NCI-H1105 treated with DMSO at 0.1 percent for 48 hours (cell line): ENCODE data around the gene FUCA2.
A peak's percentile ranks its signal among the peaks of the same experiment; 100 is the strongest.
"Not testable (repeated sequence)": the region's sequence is repeated elsewhere in the genome, so short reads cannot be mapped to it uniquely, and the experiment has no call there.

Experiments
- DNase-seq: peaks from one replicate; lab custom pipeline; 2025; lab: John Stamatoyannopoulos, UW

Gene FUCA2

GRCh38 chr6:143498428-143498827 lies 13.1 kb downstream of the FUCA2 start:
- DNase-seq: no peak

GRCh38 chr6:143496974-143497373 lies 14.5 kb downstream of the FUCA2 start:
- DNase-seq: no peak

DNA sequence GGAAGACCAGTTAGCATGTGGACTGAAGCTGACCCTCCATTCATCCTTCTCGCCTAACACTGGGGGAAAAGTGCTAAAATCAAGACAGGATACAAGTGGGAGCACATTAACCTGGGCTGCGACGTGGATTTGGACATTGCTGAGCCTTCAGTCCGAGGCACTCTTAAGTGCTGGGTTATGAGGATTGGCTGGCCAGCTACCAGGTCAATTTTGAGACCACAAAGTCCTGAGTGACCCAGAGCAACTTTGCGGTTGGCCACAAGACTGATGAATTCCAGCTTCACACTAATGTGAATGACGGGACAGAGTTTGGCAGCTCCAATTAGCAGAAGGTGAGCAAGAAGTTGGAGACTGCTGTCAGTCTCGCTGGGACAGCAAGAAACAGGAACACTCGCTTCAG lies 20.7 kb downstream of the FUCA2 start:
- DNase-seq: no peak

GRCh38 chr6:143490244-143490643 lies 21.3 kb downstream of the FUCA2 start:
- DNase-seq: peak; percentile 6

- no peak for DNase-seq
Measured at GRCh38 chr6:143486752-143487151, 24.8 kb downstream of the FUCA2 start.

- DNase-seq: no peak
Measured at GRCh38 chr6:143485967-143486366, 25.6 kb downstream of the FUCA2 start.

DNA sequence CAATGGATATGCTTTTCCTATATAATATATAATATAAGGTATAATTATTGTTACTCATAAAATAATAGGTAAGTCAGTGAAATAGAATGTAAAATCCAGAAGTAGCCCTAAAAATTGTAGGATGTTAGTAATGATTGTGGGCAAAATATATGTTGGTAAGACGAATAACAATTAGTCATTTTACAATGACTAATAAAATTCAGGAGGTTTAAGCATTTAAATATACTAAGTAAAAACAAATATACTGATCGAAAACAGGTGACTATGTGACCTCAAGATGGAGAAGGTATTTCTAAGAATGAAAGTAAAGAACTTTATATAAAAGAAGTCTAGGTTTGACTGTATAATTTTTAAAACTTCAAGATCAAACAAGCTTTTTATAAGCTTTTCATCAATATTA lies 28.9 kb downstream of the FUCA2 start:
- DNase-seq: no peak

DNA sequence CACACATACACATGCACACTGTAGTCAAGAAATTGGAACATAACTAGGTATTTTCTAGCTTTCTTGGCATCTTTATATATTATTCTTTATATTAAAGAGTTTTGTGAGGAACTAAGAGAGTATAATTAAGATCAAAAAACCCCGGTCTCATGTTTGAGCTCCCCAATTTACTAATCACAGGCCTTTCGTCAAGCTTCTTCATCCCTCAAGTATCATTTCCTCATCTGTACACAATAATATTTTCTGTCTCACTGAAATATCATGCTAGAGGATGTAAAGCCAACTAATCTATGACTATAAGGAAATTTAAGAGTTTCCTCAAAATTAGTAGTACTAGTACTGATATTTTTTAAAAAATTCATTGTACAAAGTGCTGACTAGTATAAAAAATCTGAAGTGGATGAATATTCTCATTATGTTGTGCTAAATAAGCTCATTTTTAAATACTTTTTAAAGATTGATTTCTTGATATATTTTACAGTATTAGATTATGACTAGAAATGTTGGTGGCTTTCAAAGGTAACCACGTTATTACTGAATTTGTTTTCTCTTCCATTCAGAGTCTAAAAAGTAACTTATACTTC lies 32.9 kb downstream of the FUCA2 start:
- no peak for DNase-seq

GRCh38 chr6:143476545-143476944 lies 35.0 kb downstream of the FUCA2 start:
- DNase-seq: no peak

- DNase-seq: no peak
Measured at GRCh38 chr6:143471822-143472221, 39.7 kb downstream of the FUCA2 start.

GRCh38 chr6:143468823-143469222 lies 42.7 kb downstream of the FUCA2 start:
- not testable (repeated sequence) for DNase-seq

DNA sequence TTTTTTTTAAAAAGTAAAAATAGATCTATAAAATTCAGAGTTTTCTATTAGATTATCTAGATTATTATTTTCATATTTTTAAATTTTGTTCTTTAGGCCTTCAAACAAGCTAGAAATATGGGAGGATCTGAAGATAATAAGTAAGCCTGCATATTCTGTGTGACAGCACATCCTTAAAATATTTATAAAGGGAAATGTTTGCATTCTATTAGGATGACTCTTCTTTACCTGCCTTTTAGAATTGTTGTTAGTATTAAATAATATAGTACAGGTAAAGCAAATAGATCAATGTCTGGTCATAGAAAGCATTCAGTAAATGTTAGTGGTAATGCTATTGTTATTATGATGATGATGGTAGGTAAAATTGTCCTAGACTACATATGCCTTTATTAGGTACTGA lies 43.5 kb downstream of the FUCA2 start:
- no peak for DNase-seq

DNA sequence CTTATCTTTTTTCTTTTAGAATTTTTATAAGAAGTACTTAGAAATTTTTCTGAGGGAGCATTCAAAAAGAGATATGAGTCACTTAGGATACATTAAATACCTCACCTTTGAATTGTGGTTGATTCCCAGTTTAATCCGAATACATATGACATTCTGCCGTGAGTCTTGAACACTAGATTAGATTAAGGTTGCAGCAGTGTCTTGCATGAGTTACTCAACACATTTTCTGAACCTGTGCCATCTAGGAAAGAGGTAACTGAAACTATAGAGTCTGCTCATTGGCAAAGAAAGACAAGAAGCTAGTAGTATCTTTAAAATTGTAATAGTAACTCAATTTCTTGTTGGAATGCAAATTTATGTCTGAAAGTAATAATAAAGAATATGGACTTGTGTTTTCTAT lies 46.0 kb downstream of the FUCA2 start:
- no peak for DNase-seq

DNA sequence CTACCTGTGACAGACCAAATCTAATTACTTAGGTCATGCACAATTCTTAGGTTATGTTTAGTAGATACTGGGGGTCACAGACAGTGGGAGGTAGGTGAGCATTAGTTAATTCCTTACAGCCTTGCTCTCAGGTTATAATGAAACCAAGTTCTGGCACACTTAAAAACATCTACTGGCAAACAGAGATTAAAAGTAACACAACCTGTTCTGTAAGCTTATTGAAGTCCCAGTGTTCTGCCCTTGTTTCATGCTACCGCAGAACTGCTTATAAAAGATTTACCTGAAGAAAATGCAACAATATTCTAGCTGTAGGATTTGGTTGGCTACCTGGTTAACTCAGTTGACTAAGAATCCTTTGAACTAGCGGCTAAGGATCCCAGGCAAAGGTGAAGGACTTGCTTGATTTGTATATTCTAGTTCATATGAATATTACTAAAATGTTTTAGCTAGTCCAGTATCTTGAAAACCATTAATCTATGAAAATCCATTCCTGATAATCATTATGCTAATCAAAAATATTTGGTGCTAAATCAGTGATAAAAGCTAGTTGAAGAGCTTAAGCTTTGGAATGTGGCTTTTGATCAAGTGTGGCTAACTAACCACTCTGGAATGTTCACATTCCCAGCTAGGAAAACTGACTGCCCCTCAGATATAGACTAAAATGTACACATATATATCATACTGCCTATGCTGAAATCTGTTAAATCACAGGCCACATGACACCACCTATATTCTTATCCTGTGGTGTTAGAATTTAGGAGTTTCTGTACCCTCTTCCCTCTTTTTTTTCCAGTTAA lies 53.8 kb downstream of the FUCA2 start:
- no peak for DNase-seq

- DNase-seq: no peak
Measured at GRCh38 chr6:143451531-143451930, 60.0 kb downstream of the FUCA2 start.

- DNase-seq: peak; percentile 95
Measured at GRCh38 chr6:143450453-143451371, 60.8 kb downstream of the FUCA2 start, which contains the start of the genes ADAT2 and PEX3. Gene ADAT2, minus strand, starts transcription at chr6:143450695. Its CDS starts 37 bp downstream, at chr6:143450658. Gene PEX3, plus strand, starts transcription at chr6:143450805. Its CDS starts 238 bp downstream, at chr6:143451043.

DNA sequence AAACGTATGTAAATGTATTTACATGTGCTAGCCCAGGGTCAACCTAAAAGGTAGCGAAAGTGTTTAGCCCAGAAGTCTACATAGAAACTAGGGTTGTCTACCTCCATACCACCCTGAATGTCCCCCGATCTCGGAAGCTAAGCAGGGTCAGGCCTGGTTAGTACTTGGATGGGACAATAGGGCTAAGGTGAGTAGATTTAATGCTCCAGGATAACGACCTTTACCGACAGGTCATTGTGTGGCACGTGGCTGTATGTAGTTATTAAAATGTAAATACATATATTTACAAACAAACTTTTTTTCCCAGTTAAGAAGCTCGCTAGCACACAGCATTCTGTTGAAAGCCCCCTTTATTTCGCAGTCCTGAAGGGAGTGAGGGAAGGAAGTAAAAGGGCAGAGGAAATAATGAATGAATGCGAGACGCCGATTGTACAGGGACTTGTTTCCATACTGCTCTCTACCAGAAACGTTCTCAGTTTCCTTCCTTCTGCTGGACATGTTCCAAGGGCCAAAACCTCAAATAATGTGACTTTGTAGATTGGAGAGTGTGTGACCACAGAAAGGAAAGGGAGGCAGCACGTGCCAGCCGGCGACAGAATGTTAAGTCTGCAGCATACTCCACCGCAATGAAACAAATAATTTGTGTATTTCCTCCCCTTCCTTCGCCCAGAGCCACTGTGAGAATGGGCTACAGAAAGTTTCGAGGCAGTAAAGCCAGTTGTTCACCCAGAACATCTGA lies 61.6 kb downstream of the FUCA2 start:
- peak; percentile 50 for DNase-seq

DNA sequence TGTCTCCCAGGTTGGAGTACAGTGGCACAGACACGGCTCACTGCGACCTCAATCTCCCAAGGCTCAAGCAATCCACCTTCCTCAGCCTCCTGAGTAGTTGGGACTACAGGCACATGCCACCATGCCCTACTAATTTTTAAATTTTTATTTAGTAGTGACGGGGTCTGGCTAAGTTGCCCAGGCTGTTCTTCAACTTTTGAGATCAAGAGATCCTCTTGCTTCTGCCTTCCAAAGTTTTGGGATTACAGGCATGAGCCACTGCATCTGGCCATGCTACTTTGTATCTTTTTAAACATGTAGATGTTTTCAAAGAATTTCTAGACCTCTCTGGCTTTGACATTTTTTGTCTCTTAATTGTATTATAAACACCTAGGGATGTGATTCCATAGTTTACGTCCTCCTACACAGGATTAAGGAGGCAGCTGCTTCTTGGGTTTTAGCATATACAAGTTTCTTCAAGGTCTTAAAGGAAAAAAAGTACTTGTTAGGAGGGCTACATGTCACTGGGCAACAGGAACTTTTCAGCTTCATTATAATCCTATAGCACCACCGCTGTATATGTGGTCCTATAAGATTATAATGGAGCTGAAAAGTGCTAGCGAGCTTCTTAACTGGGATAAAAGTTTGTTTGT lies 62.3 kb downstream of the FUCA2 start:
- no peak for DNase-seq

GRCh38 chr6:143447865-143448264 lies 63.7 kb downstream of the FUCA2 start:
- DNase-seq: not testable (repeated sequence)
